HEK293 (cell line): ENCODE results near the gene SUMF1.

ENCODE experiments used
- KLF7 ChIP-seq: fragments of 450-650 bp; formaldehyde crosslinking; IDR thresholded peaks from 2 replicates; pipeline ENCODE4 v1.5.1; 2016; ENCODE audit warnings: missing biosample characterization, missing genetic modification characterization, borderline replicate concordance
- RBAK ChIP-seq: fragments of 450-650 bp; formaldehyde crosslinking; IDR thresholded peaks from 2 replicates; pipeline ENCODE4 v1.5.1; 2016; ENCODE audit warnings: missing biosample characterization, missing genetic modification characterization
- SP2 ChIP-seq: fragments of 450-650 bp; formaldehyde crosslinking; IDR thresholded peaks from 2 replicates; pipeline ENCODE4 v1.5.1; 2016; ENCODE audit warnings: missing biosample characterization, missing genetic modification characterization
- TCF7L2 ChIP-seq: IDR thresholded peaks from 2 replicates; pipeline ENCODE4 v1.6.1; 2011; ENCODE audit warnings: low read depth, mild to moderate bottlenecking, inconsistent platforms, low read length, moderate library complexity, borderline replicate concordance
- ZBTB48 ChIP-seq: fragments of 450-650 bp; formaldehyde crosslinking; IDR thresholded peaks from 2 replicates; pipeline ENCODE4 v1.5.1; 2016; ENCODE audit warnings: missing biosample characterization, missing genetic modification characterization
- ZFP3 ChIP-seq: fragments of 450-650 bp; formaldehyde crosslinking; IDR thresholded peaks from 2 replicates; pipeline ENCODE4 v1.5.1; 2016; ENCODE audit warnings: low read depth, missing biosample characterization, missing genetic modification characterization
- ZFP69B ChIP-seq: fragments of 450-650 bp; formaldehyde crosslinking; IDR thresholded peaks from 2 replicates; pipeline ENCODE4 v1.5.1; 2016; ENCODE audit warnings: missing biosample characterization, missing genetic modification characterization
- ZNF10 ChIP-seq: fragments of 450-650 bp; formaldehyde crosslinking; IDR thresholded peaks from 2 replicates; pipeline ENCODE4 v1.5.1; 2017; ENCODE audit warnings: missing biosample characterization, missing genetic modification characterization
- ZNF114 ChIP-seq: fragments of 450-650 bp; formaldehyde crosslinking; IDR thresholded peaks from 2 replicates; pipeline ENCODE4 v1.5.0; 2017; ENCODE audit warnings: missing biosample characterization, missing genetic modification characterization
- ZNF202 ChIP-seq: fragments of 450-650 bp; formaldehyde crosslinking; IDR thresholded peaks from 2 replicates; pipeline ENCODE4 v1.5.1; 2016; ENCODE audit warnings: missing biosample characterization, missing genetic modification characterization, borderline replicate concordance
- ZNF37A ChIP-seq: fragments of 450-650 bp; IDR thresholded peaks from 2 replicates; pipeline ENCODE4 v1.5.1; 2018; ENCODE audit warnings: missing biosample characterization, missing genetic modification characterization
- ZNF514 ChIP-seq: fragments of 450-650 bp; formaldehyde crosslinking; IDR thresholded peaks from 2 replicates; pipeline ENCODE4 v1.5.1; 2016; ENCODE audit warnings: missing biosample characterization, missing genetic modification characterization
- ZNF560 ChIP-seq: fragments of 450-650 bp; formaldehyde crosslinking; IDR thresholded peaks from 2 replicates; pipeline ENCODE4 v1.5.1; 2017; ENCODE audit warnings: missing biosample characterization, missing genetic modification characterization, borderline replicate concordance
- ZNF654 ChIP-seq: fragments of 450-650 bp; formaldehyde crosslinking; IDR thresholded peaks from 2 replicates; pipeline ENCODE4 v1.5.1; 2016; ENCODE audit warnings: low read depth, missing biosample characterization, missing genetic modification characterization
- ZNF670 ChIP-seq: fragments of 450-650 bp; formaldehyde crosslinking; IDR thresholded peaks from 2 replicates; pipeline ENCODE4 v1.5.1; 2016; ENCODE audit warnings: missing biosample characterization, missing genetic modification characterization, low read depth
- ZNF768 ChIP-seq: fragments of 450-650 bp; formaldehyde crosslinking; IDR thresholded peaks from 2 replicates; pipeline ENCODE4 v1.5.1; 2018; ENCODE audit warnings: missing biosample characterization, mild to moderate bottlenecking, missing genetic modification characterization
- ZNF843 ChIP-seq: fragments of 450-650 bp; formaldehyde crosslinking; IDR thresholded peaks from 2 replicates; pipeline ENCODE4 v1.5.1; 2016; ENCODE audit warnings: missing biosample characterization, missing genetic modification characterization
- TF ChIP-seq, protein P1 (sequence below): fragments of 450-650 bp; formaldehyde crosslinking; IDR thresholded peaks from 2 replicates; pipeline ENCODE4 v1.5.1; 2016; ENCODE audit warnings: missing biosample characterization, missing genetic modification characterization, borderline replicate concordance
- TF ChIP-seq, protein P2 (sequence below): fragments of 450-650 bp; formaldehyde crosslinking; IDR thresholded peaks from 2 replicates; pipeline ENCODE4 v1.5.1; 2016; ENCODE audit warnings: missing biosample characterization, missing genetic modification characterization
- TF ChIP-seq, protein P3 (sequence below): fragments of 450-650 bp; formaldehyde crosslinking; IDR thresholded peaks from 2 replicates; pipeline ENCODE4 v1.5.1; 2016; ENCODE audit warnings: missing biosample characterization, missing genetic modification characterization
- TF ChIP-seq, protein P4 (sequence below): fragments of 450-650 bp; formaldehyde crosslinking; IDR thresholded peaks from 2 replicates; pipeline ENCODE4 v1.5.1; 2016; ENCODE audit warnings: missing biosample characterization, missing genetic modification characterization, low read depth
- TF ChIP-seq, protein P5 (sequence below): fragments of 450-650 bp; formaldehyde crosslinking; conservative IDR thresholded peaks from 2 replicates; pipeline ENCODE4 v1.5.1; 2016; ENCODE audit warnings: low read depth, missing biosample characterization, missing genetic modification characterization

The SUMF1 gene

DNA sequence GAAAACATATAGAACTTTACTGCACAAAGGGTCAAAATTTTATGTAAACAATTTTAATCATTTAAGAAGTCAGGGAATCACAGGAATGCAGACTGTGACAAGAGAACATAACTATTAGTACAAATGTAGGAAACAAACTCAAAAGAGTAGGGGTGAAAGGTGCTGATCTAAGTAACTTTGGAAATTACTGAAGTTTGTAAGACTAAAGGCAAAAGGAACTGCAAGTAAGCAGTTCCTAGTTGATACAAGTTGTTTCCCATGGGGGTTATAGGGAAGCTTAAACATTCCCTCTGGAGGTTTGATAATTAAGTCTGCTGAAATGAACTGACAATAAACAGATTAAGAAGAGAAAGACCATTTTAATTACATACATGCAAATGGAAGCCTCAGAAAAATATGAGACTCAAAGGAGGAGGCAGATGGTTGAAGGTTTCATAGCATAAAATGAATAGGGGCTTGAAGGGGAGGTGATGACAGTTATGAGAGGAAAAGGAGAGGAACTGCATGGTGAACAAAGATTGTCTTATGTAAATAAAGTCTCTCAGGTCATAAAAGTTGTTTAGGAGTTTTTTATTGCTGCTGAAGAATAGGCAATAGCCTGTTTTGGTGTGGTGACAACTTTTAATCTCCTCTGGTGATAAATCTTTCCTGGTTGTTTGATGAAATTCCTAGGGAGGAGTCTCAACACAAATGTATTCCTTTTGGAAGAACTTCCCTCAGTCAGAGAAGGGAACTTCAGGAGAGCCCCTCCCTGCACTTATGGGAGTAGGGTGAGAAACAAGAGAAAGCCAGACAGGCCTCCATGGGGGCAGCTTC is 146.8 kb downstream of the SUMF1 start (continued):
- TF ChIP-seq ZNF768 (tag by site-specific recombination) (no peak), ZNF654 (tag by site-specific recombination) (no peak), ZNF114 (tag by site-specific recombination) (no peak), ZFP3 (no peak), TCF7L2 (peak; percentile 91), KLF7 (tag by site-specific recombination) (peak; percentile 52; the same call in 1 of the 2 replicates), RBAK (tag by site-specific recombination) (no peak), ZNF10 (tag by site-specific recombination) (no peak), ZBTB48 (tag by site-specific recombination) (no peak), ZFP69B (tag by site-specific recombination) (no peak), ZNF843 (tag by site-specific recombination) (peak; percentile 98), ZNF670 (tag by site-specific recombination) (no peak), SP2 (no peak), ZNF202 (tag by site-specific recombination) (no peak), ZNF37A (tag by site-specific recombination) (no peak), ZNF560 (tag by site-specific recombination) (no peak), ZNF514 (tag by site-specific recombination) (no peak)
- TF ChIP-seq, protein P1, sequence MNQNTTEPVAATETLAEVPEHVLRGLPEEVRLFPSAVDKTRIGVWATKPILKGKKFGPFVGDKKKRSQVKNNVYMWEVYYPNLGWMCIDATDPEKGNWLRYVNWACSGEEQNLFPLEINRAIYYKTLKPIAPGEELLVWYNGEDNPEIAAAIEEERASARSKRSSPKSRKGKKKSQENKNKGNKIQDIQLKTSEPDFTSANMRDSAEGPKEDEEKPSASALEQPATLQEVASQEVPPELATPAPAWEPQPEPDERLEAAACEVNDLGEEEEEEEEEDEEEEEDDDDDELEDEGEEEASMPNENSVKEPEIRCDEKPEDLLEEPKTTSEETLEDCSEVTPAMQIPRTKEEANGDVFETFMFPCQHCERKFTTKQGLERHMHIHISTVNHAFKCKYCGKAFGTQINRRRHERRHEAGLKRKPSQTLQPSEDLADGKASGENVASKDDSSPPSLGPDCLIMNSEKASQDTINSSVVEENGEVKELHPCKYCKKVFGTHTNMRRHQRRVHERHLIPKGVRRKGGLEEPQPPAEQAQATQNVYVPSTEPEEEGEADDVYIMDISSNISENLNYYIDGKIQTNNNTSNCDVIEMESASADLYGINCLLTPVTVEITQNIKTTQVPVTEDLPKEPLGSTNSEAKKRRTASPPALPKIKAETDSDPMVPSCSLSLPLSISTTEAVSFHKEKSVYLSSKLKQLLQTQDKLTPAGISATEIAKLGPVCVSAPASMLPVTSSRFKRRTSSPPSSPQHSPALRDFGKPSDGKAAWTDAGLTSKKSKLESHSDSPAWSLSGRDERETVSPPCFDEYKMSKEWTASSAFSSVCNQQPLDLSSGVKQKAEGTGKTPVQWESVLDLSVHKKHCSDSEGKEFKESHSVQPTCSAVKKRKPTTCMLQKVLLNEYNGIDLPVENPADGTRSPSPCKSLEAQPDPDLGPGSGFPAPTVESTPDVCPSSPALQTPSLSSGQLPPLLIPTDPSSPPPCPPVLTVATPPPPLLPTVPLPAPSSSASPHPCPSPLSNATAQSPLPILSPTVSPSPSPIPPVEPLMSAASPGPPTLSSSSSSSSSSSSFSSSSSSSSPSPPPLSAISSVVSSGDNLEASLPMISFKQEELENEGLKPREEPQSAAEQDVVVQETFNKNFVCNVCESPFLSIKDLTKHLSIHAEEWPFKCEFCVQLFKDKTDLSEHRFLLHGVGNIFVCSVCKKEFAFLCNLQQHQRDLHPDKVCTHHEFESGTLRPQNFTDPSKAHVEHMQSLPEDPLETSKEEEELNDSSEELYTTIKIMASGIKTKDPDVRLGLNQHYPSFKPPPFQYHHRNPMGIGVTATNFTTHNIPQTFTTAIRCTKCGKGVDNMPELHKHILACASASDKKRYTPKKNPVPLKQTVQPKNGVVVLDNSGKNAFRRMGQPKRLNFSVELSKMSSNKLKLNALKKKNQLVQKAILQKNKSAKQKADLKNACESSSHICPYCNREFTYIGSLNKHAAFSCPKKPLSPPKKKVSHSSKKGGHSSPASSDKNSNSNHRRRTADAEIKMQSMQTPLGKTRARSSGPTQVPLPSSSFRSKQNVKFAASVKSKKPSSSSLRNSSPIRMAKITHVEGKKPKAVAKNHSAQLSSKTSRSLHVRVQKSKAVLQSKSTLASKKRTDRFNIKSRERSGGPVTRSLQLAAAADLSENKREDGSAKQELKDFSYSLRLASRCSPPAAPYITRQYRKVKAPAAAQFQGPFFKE: no peak
- TF ChIP-seq, protein P2, sequence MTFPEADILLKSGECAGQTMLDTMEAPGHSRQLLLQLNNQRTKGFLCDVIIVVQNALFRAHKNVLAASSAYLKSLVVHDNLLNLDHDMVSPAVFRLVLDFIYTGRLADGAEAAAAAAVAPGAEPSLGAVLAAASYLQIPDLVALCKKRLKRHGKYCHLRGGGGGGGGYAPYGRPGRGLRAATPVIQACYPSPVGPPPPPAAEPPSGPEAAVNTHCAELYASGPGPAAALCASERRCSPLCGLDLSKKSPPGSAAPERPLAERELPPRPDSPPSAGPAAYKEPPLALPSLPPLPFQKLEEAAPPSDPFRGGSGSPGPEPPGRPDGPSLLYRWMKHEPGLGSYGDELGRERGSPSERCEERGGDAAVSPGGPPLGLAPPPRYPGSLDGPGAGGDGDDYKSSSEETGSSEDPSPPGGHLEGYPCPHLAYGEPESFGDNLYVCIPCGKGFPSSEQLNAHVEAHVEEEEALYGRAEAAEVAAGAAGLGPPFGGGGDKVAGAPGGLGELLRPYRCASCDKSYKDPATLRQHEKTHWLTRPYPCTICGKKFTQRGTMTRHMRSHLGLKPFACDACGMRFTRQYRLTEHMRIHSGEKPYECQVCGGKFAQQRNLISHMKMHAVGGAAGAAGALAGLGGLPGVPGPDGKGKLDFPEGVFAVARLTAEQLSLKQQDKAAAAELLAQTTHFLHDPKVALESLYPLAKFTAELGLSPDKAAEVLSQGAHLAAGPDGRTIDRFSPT (tag by site-specific recombination): no peak
- TF ChIP-seq, protein P3, sequence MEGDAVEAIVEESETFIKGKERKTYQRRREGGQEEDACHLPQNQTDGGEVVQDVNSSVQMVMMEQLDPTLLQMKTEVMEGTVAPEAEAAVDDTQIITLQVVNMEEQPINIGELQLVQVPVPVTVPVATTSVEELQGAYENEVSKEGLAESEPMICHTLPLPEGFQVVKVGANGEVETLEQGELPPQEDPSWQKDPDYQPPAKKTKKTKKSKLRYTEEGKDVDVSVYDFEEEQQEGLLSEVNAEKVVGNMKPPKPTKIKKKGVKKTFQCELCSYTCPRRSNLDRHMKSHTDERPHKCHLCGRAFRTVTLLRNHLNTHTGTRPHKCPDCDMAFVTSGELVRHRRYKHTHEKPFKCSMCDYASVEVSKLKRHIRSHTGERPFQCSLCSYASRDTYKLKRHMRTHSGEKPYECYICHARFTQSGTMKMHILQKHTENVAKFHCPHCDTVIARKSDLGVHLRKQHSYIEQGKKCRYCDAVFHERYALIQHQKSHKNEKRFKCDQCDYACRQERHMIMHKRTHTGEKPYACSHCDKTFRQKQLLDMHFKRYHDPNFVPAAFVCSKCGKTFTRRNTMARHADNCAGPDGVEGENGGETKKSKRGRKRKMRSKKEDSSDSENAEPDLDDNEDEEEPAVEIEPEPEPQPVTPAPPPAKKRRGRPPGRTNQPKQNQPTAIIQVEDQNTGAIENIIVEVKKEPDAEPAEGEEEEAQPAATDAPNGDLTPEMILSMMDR: no peak
- TF ChIP-seq, protein P4, sequence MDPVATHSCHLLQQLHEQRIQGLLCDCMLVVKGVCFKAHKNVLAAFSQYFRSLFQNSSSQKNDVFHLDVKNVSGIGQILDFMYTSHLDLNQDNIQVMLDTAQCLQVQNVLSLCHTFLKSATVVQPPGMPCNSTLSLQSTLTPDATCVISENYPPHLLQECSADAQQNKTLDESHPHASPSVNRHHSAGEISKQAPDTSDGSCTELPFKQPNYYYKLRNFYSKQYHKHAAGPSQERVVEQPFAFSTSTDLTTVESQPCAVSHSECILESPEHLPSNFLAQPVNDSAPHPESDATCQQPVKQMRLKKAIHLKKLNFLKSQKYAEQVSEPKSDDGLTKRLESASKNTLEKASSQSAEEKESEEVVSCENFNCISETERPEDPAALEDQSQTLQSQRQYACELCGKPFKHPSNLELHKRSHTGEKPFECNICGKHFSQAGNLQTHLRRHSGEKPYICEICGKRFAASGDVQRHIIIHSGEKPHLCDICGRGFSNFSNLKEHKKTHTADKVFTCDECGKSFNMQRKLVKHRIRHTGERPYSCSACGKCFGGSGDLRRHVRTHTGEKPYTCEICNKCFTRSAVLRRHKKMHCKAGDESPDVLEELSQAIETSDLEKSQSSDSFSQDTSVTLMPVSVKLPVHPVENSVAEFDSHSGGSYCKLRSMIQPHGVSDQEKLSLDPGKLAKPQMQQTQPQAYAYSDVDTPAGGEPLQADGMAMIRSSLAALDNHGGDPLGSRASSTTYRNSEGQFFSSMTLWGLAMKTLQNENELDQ (tag by site-specific recombination): no peak
- TF ChIP-seq, protein P5, sequence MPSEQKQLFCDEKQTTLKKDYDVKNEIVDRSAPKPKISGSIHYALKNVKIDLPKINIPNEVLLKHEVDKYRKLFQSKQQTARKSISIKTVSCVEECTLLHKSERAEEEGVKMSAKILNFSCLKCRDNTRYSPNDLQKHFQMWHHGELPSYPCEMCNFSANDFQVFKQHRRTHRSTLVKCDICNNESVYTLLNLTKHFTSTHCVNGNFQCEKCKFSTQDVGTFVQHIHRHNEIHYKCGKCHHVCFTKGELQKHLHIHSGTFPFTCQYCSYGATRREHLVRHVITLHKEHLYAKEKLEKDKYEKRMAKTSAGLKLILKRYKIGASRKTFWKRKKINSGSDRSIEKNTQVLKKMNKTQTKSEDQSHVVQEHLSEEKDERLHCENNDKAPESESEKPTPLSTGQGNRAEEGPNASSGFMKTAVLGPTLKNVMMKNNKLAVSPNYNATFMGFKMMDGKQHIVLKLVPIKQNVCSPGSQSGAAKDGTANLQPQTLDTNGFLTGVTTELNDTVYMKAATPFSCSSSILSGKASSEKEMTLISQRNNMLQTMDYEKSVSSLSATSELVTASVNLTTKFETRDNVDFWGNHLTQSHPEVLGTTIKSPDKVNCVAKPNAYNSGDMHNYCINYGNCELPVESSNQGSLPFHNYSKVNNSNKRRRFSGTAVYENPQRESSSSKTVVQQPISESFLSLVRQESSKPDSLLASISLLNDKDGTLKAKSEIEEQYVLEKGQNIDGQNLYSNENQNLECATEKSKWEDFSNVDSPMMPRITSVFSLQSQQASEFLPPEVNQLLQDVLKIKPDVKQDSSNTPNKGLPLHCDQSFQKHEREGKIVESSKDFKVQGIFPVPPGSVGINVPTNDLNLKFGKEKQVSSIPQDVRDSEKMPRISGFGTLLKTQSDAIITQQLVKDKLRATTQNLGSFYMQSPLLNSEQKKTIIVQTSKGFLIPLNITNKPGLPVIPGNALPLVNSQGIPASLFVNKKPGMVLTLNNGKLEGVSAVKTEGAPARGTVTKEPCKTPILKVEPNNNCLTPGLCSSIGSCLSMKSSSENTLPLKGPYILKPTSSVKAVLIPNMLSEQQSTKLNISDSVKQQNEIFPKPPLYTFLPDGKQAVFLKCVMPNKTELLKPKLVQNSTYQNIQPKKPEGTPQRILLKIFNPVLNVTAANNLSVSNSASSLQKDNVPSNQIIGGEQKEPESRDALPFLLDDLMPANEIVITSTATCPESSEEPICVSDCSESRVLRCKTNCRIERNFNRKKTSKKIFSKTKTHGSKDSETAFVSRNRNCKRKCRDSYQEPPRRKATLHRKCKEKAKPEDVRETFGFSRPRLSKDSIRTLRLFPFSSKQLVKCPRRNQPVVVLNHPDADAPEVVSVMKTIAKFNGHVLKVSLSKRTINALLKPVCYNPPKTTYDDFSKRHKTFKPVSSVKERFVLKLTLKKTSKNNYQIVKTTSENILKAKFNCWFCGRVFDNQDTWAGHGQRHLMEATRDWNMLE: no peak
